Keratinocyte (primary cell): ENCODE results near the gene SYNJ2. TPM values are rescaled to one million over a fixed set of nuclear protein-coding genes. Genes with fewer than 3 reads are reported as not detected.

Source experiments
- DNase-seq: peaks from one replicate; pipeline ENCODE4 v3.0.0-alpha.2; 2011; ENCODE audit warnings: low read depth, missing footprints, low spot score
- FAIRE-seq: peaks from 2 replicates; lab custom pipeline; 2011; peaks lifted over from hg19 to GRCh38; lab: Jason Lieb, UNC
- H2AFZ ChIP-seq: 2 replicates; pipeline ENCODE4 v1.6.0; 2012; ENCODE audit warnings: low read length, control low read depth, inconsistent platforms; ENCODE audit not compliant: control insufficient read depth
- H3K27ac ChIP-seq: 2 replicates; pipeline ENCODE4 v1.5.1; 2011; ENCODE audit warnings: low read length; ENCODE audit not compliant: control insufficient read depth, insufficient read depth
- H3K27me3 ChIP-seq: 3 replicates; pipeline ENCODE4 v1.6.0; 2011; ENCODE audit warnings: low read length; ENCODE audit not compliant: control insufficient read depth, insufficient read depth; ENCODE audit errors: extremely low read depth
- H3K36me3 ChIP-seq, 2 experiments: 2 replicates in 1 of 2; 3 replicates in 1 of 2; pipeline ENCODE4 v1.5.1; 2011; ENCODE audit warnings: low read length in 2 of 2, mild to moderate bottlenecking in 1 of 2; ENCODE audit not compliant: control insufficient read depth in 2 of 2, insufficient read depth in 2 of 2; ENCODE audit errors: extremely low read depth in 1 of 2
- H3K4me1 ChIP-seq: 3 replicates; pipeline ENCODE4 v1.5.1; 2011; ENCODE audit warnings: low read length; ENCODE audit not compliant: control insufficient read depth, insufficient read depth; ENCODE audit errors: extremely low read depth
- H3K4me2 ChIP-seq: 3 replicates; pipeline ENCODE4 v1.6.0; 2011; ENCODE audit warnings: low read depth, low read length; ENCODE audit not compliant: control insufficient read depth, insufficient read depth; ENCODE audit errors: extremely low read depth
- H3K4me3 ChIP-seq, 3 experiments: fragments of 200-600 bp in 1 of 3; sonication (generic) in 1 of 3; 2 replicates in 2 of 3; 3 replicates in 1 of 3; pipeline ENCODE4 v1.5.1; 2011 to 2016; ENCODE audit warnings: low read length in 3 of 3, mild to moderate bottlenecking in 3 of 3, control low read depth in 2 of 3, inconsistent platforms in 1 of 3, low read depth in 1 of 3, mixed read lengths in 1 of 3, mixed run types in 1 of 3, moderate library complexity in 1 of 3; ENCODE audit not compliant: control insufficient read depth in 2 of 3, insufficient read depth in 2 of 3; ENCODE audit errors: extremely low read depth in 1 of 3
- H3K79me2 ChIP-seq: 2 replicates; pipeline ENCODE4 v1.6.0; 2012; ENCODE audit warnings: low read length; ENCODE audit not compliant: control insufficient read depth, insufficient read depth
- H3K9ac ChIP-seq: 3 replicates; pipeline ENCODE4 v1.6.0; 2011; ENCODE audit warnings: low read length; ENCODE audit not compliant: control insufficient read depth, insufficient read depth; ENCODE audit errors: extremely low read depth
- H3K9me1 ChIP-seq: 3 replicates; pipeline ENCODE4 v1.6.0; 2011; ENCODE audit warnings: low read length; ENCODE audit not compliant: control insufficient read depth, insufficient read depth; ENCODE audit errors: extremely low read depth
- H3K9me3 ChIP-seq: 2 replicates; pipeline ENCODE4 v1.5.1; 2012; ENCODE audit warnings: low read depth, low read length; ENCODE audit not compliant: control insufficient read depth
- H4K20me1 ChIP-seq: 3 replicates; pipeline ENCODE4 v1.6.0; 2011; ENCODE audit warnings: low read length; ENCODE audit not compliant: control insufficient read depth, insufficient read depth; ENCODE audit errors: extremely low read depth
- EZH2 ChIP-seq: IDR thresholded peaks from one replicate; pipeline ENCODE4 v1.6.1; 2012; ENCODE audit warnings: inconsistent platforms, mild to moderate bottlenecking, low read length, moderate library complexity
- dilution Hi-C: fragments of 300-500 bp; cut with MboI; formaldehyde crosslinking; loops from one replicate; pipeline ENCODE4 v1.7.0; 2020; ENCODE audit warnings: low sequenced_read_pairs; ENCODE audit not compliant: extremely low pct_ligation_motif_present
- polyA plus RNA-seq, 5 experiments: library from polyadenylated mRNA; depleted of rRNA in 3 of 5; stranded (reverse) in 3 of 5; stranded (forward) in 1 of 5; unstranded in 1 of 5; fragments of >200 nt; gene quantifications; 1 replicate in 1 of 5; 2 replicates in 3 of 5; 3 replicates in 1 of 5; pipeline versions ENCODE4 v1.2.1 to v1.2.3, GENCODE V29; 2011 to 2012; ENCODE audit warnings: missing spikeins in 2 of 5, low read depth in 1 of 5, low replicate concordance in 1 of 5
- TF ChIP-seq, protein P1 (sequence below), 3 experiments: IDR thresholded peaks in 1 of 3; conservative IDR thresholded peaks in 1 of 3; optimal IDR thresholded peaks in 1 of 3; 2 replicates in 2 of 3; 3 replicates in 1 of 3; pipeline versions ENCODE3 to v1.5.1; 2011; ENCODE audit warnings: low read length in 3 of 3, mild to moderate bottlenecking in 3 of 3, moderate library complexity in 2 of 3, control low read depth in 1 of 3, inconsistent platforms in 1 of 3; ENCODE audit not compliant: insufficient read depth in 2 of 3; ENCODE audit errors: extremely low read depth in 1 of 3

SYNJ2 gene
- polyA plus RNA-seq, 1 donor (not counting 4 experiments of a cell fraction or from before 2014, with no cell fraction given): 8.6 TPM

DNA sequence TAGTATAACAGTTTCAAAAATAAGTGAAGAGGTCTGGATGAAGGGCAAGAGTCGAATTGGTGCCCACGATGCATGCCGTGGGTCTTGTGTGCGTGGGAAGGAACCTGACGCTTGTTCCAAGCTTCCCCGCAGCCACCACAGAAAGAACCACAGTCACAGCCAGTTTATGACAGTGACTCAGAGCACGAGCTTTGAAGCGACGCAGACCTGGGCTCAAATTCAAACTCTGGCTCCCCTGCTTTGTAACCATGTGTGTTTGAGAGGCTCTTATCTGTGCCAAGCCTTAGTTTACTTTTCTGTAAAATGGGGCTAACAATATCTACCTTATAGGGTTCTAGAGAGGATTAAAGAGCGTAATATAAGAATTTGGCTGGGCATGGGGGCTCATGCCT, 65.5 kb downstream of the SYNJ2 start:
- H3K4me3 ChIP-seq: no peak overlapping the region
- H3K9ac ChIP-seq: no peak overlapping the region
- H3K4me2 ChIP-seq: no peak overlapping the region
- peaks cover 0 to 10% of the 10 kb centered on the region in 2 experiments for H3K36me3 ChIP-seq
- H4K20me1 ChIP-seq: no peaks in the 10 kb centered on the region
- H3K9me1 ChIP-seq: no peaks in the 10 kb centered on the region
- dilution Hi-C loops: no loop called here
- TF ChIP-seq EZH2: no peak
- TF ChIP-seq, protein P1, sequence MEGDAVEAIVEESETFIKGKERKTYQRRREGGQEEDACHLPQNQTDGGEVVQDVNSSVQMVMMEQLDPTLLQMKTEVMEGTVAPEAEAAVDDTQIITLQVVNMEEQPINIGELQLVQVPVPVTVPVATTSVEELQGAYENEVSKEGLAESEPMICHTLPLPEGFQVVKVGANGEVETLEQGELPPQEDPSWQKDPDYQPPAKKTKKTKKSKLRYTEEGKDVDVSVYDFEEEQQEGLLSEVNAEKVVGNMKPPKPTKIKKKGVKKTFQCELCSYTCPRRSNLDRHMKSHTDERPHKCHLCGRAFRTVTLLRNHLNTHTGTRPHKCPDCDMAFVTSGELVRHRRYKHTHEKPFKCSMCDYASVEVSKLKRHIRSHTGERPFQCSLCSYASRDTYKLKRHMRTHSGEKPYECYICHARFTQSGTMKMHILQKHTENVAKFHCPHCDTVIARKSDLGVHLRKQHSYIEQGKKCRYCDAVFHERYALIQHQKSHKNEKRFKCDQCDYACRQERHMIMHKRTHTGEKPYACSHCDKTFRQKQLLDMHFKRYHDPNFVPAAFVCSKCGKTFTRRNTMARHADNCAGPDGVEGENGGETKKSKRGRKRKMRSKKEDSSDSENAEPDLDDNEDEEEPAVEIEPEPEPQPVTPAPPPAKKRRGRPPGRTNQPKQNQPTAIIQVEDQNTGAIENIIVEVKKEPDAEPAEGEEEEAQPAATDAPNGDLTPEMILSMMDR (optimal IDR thresholded peaks at IDR 0.05 in 1 of 3, IDR thresholded peaks at IDR 0.05 in 1 of 3, conservative IDR thresholded peaks at IDR 0.05 in 1 of 3; ENCODE audit: extremely low read depth in 1 of 3, insufficient read depth in 2 of 3, low read length in 3 of 3): no peak
- no peak overlapping the region for H3K27ac ChIP-seq
- H3K9me3 ChIP-seq: peaks cover 8% of the 10 kb centered on the region
- no peaks in the 10 kb centered on the region for H3K27me3 ChIP-seq
- no peak overlapping the region for H2AFZ ChIP-seq
- H3K79me2 ChIP-seq: no peaks in the 10 kb centered on the region
- peaks cover 22% of the 10 kb centered on the region for H3K4me1 ChIP-seq
- no peak for FAIRE-seq
- no peak for DNase-seq

DNA sequence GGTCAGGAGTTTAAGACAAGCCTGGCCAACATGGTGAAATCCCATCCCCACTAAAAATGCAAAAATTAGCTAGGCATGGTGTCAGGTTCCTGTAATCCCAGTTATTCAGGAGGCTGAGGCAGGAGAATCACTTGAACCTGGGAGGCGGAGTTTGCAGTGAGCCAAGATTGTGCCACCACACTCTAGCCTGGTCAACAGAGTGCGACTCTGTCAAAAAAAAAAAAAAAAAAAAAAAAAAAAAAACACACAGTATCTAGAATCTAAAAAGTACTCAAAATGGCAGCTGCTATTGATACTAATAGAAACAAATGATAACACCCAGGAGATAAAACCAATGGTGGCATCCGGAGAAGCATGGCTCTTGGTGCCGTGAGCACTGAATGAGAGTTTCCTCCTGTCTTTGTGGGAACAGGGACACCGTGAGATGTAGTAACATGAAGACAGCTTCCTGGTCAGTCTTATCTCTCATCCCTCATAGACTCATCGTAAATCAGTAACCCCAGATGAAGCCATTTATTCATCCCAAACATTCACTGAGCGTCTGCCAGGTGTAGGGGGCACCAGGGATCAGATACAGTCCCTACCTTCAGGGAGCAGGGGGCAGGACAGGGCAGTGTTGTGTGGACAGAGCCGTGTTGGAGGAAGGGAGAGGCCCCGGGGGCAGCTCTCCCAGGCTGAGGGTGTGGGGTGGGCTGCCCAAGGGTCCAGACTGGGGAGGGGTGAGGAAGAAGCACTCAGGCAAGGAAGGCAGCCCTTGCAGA, 66.1 kb downstream of the SYNJ2 start:
- dilution Hi-C loops: no loop called here
- TF ChIP-seq, protein P1 (optimal IDR thresholded peaks at IDR 0.05 in 1 of 3, IDR thresholded peaks at IDR 0.05 in 1 of 3, conservative IDR thresholded peaks at IDR 0.05 in 1 of 3; ENCODE audit: extremely low read depth in 1 of 3, insufficient read depth in 2 of 3, low read length in 3 of 3): no peak
- TF ChIP-seq EZH2: no peak

More for the DNA sequence above, 66.1 kb downstream of the SYNJ2 start:
- H3K4me2 ChIP-seq: no peak overlapping the region
- peaks cover 16% of the 10 kb centered on the region for H3K4me1 ChIP-seq
- H3K27me3 ChIP-seq: no peaks in the 10 kb centered on the region
- no peak overlapping the region for H2AFZ ChIP-seq
- H3K36me3 ChIP-seq: peaks cover 0 to 10% of the 10 kb centered on the region in 2 experiments
- no peak for FAIRE-seq
- H3K27ac ChIP-seq: no peak overlapping the region
- H3K79me2 ChIP-seq: no peaks in the 10 kb centered on the region
- no peak for DNase-seq
- no peaks in the 10 kb centered on the region for H4K20me1 ChIP-seq
- no peak overlapping the region for H3K4me3 ChIP-seq
- no peak overlapping the region for H3K9ac ChIP-seq
- peaks cover 8% of the 10 kb centered on the region for H3K9me3 ChIP-seq
- no peaks in the 10 kb centered on the region for H3K9me1 ChIP-seq
